Measurements from ENCODE around the gene LHX1. TPM values are rescaled to one million over a fixed set of nuclear protein-coding genes. Genes with fewer than 3 reads are reported as not detected.
A peak's percentile ranks its signal among the peaks of the same experiment; 100 is the strongest.

Gene LHX1
- total and polyA plus RNA-seq, 8 donors: 0.17 to 0.82 (median 0.25) TPM; not detected in 3

DNA sequence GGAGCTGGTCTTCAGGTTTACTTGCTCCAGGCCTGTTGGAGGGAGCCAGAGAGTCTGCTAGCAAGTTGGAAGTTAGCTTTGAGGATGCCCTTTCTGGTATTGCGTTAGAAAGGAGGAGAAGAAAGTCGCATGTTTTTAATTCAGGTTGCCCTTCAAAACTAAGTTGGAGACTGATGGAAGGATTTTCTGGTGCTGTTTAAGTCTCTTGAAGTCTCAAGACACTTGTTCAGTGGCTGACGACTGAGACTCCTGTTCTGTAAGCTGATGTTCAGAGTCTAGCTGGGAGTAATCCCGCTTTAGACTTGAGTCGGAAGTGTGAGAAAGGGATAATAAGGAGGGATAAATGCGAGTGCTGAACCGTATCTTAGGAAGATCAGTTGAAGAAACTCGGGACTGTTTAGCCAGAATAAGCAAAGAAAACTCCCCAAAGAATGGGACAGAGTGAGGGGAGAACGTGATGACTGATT lies 12.2 kb downstream of the LHX1 start:
- Histone ChIP-seq H3K9me3 (no peaks in the 10 kb centered on the region), H3K27ac (peak overlapping the region; percentile 82), H3K27me3 (peaks cover 34 to 35% of the 10 kb centered on the region in 2 donors), H3K36me3 (peaks cover 0 to 40% of the 10 kb centered on the region in 2 donors), H3K4me1 (peaks cover 8 to 30% of the 10 kb centered on the region in 2 donors), H3K4me3 (peak overlapping the region; percentile 67 to 84)
- TF ChIP-seq, protein P1, sequence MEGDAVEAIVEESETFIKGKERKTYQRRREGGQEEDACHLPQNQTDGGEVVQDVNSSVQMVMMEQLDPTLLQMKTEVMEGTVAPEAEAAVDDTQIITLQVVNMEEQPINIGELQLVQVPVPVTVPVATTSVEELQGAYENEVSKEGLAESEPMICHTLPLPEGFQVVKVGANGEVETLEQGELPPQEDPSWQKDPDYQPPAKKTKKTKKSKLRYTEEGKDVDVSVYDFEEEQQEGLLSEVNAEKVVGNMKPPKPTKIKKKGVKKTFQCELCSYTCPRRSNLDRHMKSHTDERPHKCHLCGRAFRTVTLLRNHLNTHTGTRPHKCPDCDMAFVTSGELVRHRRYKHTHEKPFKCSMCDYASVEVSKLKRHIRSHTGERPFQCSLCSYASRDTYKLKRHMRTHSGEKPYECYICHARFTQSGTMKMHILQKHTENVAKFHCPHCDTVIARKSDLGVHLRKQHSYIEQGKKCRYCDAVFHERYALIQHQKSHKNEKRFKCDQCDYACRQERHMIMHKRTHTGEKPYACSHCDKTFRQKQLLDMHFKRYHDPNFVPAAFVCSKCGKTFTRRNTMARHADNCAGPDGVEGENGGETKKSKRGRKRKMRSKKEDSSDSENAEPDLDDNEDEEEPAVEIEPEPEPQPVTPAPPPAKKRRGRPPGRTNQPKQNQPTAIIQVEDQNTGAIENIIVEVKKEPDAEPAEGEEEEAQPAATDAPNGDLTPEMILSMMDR (IDR thresholded peaks at IDR 0.05): no peak
- no peak for DNase-seq
- intact Hi-C loops (cut with DNase I): no loop called here
- peak; percentile 50 for ATAC-seq

DNA sequence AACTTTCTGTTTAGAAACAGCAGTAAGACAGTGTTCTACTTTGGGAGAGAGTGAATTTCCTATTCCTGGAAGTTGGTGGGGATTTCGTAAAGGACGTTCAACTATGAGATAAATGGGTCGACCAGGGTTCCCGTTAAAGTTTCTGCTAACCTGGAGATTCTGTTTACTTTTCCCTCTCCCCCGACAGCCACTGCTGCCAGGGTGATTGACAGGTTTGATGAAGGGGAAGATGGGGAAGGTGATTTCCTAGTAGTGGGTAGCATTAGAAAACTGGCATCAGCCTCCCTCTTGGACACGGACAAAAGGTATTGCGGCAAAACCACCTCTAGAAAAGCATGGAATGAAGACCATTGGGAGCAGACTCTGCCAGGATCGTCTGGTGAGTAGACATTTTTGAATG lies 12.8 kb downstream of the LHX1 start:
- TF ChIP-seq, protein P1 (IDR thresholded peaks at IDR 0.05): no peak
- DNase-seq (no peak), ATAC-seq (no peak)
- peaks cover 8 to 30% of the 10 kb centered on the region in 2 donors for H3K4me1 ChIP-seq
- H3K27ac ChIP-seq: no peak overlapping the region
- peaks cover 29% of the 10 kb centered on the region in 2 donors for H3K27me3 ChIP-seq
- H3K4me3 ChIP-seq: peak overlapping the region; percentile 67 to 84
- intact Hi-C loops (cut with DNase I): no loop called here
- peaks cover 0 to 46% of the 10 kb centered on the region in 2 donors for H3K36me3 ChIP-seq
- no peaks in the 10 kb centered on the region for H3K9me3 ChIP-seq

DNA sequence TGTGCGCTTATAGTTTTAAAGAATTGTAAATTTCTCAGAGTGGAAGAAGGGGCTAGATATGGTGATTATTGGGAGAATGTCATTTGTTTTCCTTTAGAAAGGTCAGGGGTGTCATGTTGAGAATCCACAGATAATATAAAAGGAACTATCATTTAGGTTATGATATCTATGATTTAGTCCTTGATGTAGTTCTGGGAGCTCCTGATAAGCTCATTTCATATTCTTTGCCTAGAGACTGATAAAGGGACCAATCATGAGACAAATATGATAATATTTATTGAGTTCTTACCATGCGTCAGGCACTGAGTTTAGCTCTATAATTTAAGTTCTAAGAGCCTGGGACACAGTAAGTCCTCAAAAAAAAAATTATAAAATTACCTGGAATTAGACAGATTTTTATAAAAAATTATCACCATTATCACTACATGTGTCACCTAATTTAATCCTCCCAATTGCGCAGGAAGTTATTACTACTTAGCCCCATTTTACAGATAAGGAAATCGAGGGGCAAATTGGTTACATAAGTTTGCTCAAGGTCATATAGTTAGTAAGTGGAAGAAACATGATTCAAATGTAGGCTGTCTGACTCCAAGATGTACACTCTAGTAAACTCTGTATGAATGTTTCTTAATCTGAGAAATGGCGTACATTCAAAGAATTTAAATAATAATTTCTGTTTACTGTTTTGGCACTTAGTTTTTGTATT lies 14.0 kb downstream of the LHX1 start:
- no peak overlapping the region for H3K27ac ChIP-seq
- no peak overlapping the region for H3K4me3 ChIP-seq
- no peaks in the 10 kb centered on the region for H3K9me3 ChIP-seq
- TF ChIP-seq, protein P1 (IDR thresholded peaks at IDR 0.05): no peak
- H3K27me3 ChIP-seq: peaks cover 17% of the 10 kb centered on the region in 2 donors
- peaks cover 0 to 58% of the 10 kb centered on the region in 2 donors for H3K36me3 ChIP-seq
- ATAC-seq: no peak
- H3K4me1 ChIP-seq: peaks cover 8 to 30% of the 10 kb centered on the region in 2 donors
- intact Hi-C loops (cut with DNase I): no loop called here
- DNase-seq: no peak

DNA sequence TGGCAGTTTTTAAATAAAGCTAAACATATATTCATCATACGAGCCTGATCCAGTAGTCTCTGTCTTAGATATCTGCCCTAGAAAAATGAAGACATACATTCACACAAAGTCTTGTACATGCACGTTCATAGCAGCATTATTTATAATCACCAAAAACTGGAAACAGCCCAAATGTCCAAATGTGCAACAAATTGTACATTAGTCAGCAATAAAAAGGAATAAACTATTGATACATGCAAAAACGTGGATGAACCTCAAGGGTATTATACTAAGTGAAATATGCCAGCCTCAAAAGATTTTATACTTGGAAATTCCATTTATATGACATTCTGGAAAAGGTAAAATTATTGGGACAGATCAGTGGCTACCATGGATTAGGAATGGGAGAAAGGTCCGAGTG lies 34.2 kb downstream of the LHX1 start:
- intact Hi-C loops (cut with DNase I): no loop called here
- Histone ChIP-seq H3K4me1 (no peaks in the 10 kb centered on the region), H3K36me3 (peaks cover 0 to 28% of the 10 kb centered on the region in 2 donors), H3K9me3 (no peaks in the 10 kb centered on the region), H3K27me3 (no peaks in the 10 kb centered on the region), H3K27ac (no peak overlapping the region), H3K4me3 (no peak overlapping the region)
- DNase-seq (no peak), ATAC-seq (no peak)
- TF ChIP-seq, protein P1 (IDR thresholded peaks at IDR 0.05): no peak

DNA sequence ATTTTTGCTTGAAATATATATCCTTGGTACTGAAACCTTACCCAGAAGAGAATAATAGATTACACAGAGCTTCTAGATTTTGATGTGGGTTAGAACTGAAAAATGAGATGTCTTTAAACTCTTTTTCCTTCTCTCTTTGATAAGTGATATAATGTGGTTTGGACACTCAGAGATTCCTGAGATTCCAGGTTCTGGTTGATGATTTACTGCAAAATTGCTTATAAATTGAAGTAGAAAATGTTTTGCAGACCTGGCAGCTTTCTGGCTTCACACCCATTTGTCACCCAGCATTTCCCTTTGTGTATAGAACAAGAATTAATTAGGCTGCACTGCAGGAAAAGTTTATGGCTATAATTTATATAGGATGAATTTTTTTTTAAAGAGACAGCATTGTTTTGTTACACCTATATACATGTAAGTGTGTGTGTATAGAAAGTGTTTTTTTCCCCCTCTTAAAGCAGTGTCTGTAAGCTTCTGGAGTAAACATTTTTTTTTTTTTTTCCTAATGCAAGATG lies 35.0 kb downstream of the LHX1 start:
- Histone ChIP-seq H3K27me3 (no peaks in the 10 kb centered on the region), H3K9me3 (no peaks in the 10 kb centered on the region), H3K36me3 (peaks cover 0 to 26% of the 10 kb centered on the region in 2 donors), H3K4me3 (no peak overlapping the region), H3K27ac (no peak overlapping the region), H3K4me1 (no peaks in the 10 kb centered on the region)
- intact Hi-C loops (cut with DNase I): no loop called here
- TF ChIP-seq, protein P1 (IDR thresholded peaks at IDR 0.05): no peak
- DNase-seq: no peak
- no peak for ATAC-seq

Measured in left lung (tissue), 10 donors.